KMS-11 (cell line): ENCODE data around the gene PPP4R3B.

ENCODE experiments used
- H2AFZ ChIP-seq: fragments of 200-600 bp; sonication (generic); 2 replicates; pipeline ENCODE4 v1.6.1; 2016; ENCODE audit warnings: antibody characterized with exemption, mixed run types, low read depth
- H3K27ac ChIP-seq: fragments of 200-600 bp; sonication (generic); 2 replicates; pipeline ENCODE4 v1.6.1; 2016; ENCODE audit warnings: mild to moderate bottlenecking, mixed run types
- H3K27me3 ChIP-seq: fragments of 200-600 bp; sonication (generic); 2 replicates; pipeline ENCODE4 v1.6.1; 2017; ENCODE audit warnings: mild to moderate bottlenecking, low read depth, mixed run types, moderate library complexity; ENCODE audit not compliant: insufficient read depth
- H3K36me3 ChIP-seq: fragments of 200-600 bp; sonication (generic); 2 replicates; pipeline ENCODE4 v1.6.1; 2017; ENCODE audit warnings: mild to moderate bottlenecking, mixed run types; ENCODE audit not compliant: insufficient read depth
- H3K4me1 ChIP-seq: fragments of 200-600 bp; sonication (generic); 2 replicates; pipeline ENCODE4 v1.6.1; 2016; ENCODE audit warnings: mild to moderate bottlenecking, low read depth, mixed run types; ENCODE audit not compliant: poor library complexity, severe bottlenecking
- H3K4me2 ChIP-seq: fragments of 200-600 bp; sonication (generic); 2 replicates; pipeline ENCODE4 v1.7.0; 2016; ENCODE audit warnings: mild to moderate bottlenecking, mixed run types
- H3K4me3 ChIP-seq: fragments of 200-600 bp; sonication (generic); IDR thresholded peaks from 2 replicates; pipeline ENCODE4 v1.6.1; 2017; ENCODE audit warnings: low read depth, low read length, mixed read lengths; ENCODE audit not compliant: insufficient read depth
- H3K79me2 ChIP-seq: fragments of 200-600 bp; sonication (generic); 2 replicates; pipeline ENCODE4 v1.6.1; 2016; ENCODE audit warnings: low read depth, mixed run types; ENCODE audit not compliant: insufficient read depth
- H3K9ac ChIP-seq: fragments of 200-600 bp; sonication (generic); 2 replicates; pipeline ENCODE4 v1.6.1; 2016; ENCODE audit warnings: mild to moderate bottlenecking, mixed run types
- H4K20me1 ChIP-seq: fragments of 200-600 bp; sonication (generic); 2 replicates; pipeline ENCODE4 v1.6.1; 2016; ENCODE audit warnings: mild to moderate bottlenecking, mixed run types; ENCODE audit not compliant: insufficient read depth
- TF ChIP-seq, protein P1 (sequence below): fragments of 200-600 bp; sonication (generic); conservative IDR thresholded peaks from 2 replicates; pipeline ENCODE4 v1.6.1; 2017; ENCODE audit warnings: low read depth, mild to moderate bottlenecking, antibody characterized with exemption, low read length, moderate library complexity, mixed read lengths

The PPP4R3B gene

DNA sequence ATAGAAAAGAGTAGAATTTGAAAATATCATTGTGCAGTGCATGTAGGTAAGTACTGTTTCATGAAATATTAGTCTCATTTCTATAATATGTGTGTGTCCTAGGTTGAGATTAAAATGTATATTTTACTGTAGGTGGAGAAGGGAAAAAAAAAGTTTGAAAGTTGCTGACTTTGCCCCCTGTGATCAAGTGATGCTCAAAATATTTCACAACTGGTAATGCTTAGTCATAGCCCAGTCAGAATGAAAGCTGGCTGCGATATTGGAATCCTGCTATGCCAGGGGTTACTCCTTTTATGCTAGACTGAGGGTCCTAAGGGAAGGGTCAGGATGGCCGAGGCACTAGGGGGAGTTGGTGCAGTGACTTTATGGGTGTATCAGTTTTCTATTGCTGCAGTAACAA lies 117.4 kb downstream of the PPP4R3B start:
- peaks cover 15% of the 10 kb centered on the region for H3K4me1 ChIP-seq
- H4K20me1 ChIP-seq, result no peaks in the 10 kb centered on the region
- peak overlapping the region; percentile 12; the same call in 1 of the 2 replicates for H2AFZ ChIP-seq
- no peak overlapping the region for H3K4me3 ChIP-seq
- H3K4me2 ChIP-seq, result peak overlapping the region; percentile 16; the same call in 1 of the 2 replicates
- no peaks in the 10 kb centered on the region for H3K36me3 ChIP-seq
- no peak overlapping the region for H3K27ac ChIP-seq
- H3K27me3 ChIP-seq, result no peaks in the 10 kb centered on the region
- TF ChIP-seq, protein P1, sequence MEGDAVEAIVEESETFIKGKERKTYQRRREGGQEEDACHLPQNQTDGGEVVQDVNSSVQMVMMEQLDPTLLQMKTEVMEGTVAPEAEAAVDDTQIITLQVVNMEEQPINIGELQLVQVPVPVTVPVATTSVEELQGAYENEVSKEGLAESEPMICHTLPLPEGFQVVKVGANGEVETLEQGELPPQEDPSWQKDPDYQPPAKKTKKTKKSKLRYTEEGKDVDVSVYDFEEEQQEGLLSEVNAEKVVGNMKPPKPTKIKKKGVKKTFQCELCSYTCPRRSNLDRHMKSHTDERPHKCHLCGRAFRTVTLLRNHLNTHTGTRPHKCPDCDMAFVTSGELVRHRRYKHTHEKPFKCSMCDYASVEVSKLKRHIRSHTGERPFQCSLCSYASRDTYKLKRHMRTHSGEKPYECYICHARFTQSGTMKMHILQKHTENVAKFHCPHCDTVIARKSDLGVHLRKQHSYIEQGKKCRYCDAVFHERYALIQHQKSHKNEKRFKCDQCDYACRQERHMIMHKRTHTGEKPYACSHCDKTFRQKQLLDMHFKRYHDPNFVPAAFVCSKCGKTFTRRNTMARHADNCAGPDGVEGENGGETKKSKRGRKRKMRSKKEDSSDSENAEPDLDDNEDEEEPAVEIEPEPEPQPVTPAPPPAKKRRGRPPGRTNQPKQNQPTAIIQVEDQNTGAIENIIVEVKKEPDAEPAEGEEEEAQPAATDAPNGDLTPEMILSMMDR, result no peak
- H3K9ac ChIP-seq, result no peak overlapping the region
- H3K79me2 ChIP-seq, result no peaks in the 10 kb centered on the region

DNA sequence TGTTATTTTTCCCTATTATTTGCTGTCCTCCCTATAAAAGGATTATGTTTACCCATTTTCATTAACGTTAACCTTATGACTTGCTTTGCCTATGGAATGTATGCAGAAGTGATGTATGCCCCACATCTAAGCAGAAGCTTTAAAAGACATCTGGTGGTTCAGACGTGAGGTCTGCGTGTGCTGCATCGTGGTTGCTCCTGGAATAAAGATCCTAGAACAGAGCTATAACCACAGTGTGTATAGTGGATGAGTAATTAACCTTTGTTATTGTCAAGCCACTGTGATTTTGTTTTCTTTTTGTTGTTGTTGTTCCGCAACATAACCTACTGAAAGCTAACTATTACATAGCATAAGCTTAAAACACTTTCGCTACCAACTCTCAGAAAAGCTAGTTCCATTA lies 118.8 kb downstream of the PPP4R3B start:
- Histone ChIP-seq H3K4me3 (no peak overlapping the region), H3K36me3 (no peaks in the 10 kb centered on the region), H4K20me1 (no peaks in the 10 kb centered on the region), H3K27ac (no peak overlapping the region), H3K9ac (no peak overlapping the region), H3K79me2 (no peaks in the 10 kb centered on the region), H3K4me2 (no peak overlapping the region), H3K27me3 (no peaks in the 10 kb centered on the region), H2AFZ (no peak overlapping the region), H3K4me1 (peaks cover 15% of the 10 kb centered on the region)
- TF ChIP-seq, protein P1, result no peak
